Immature natural killer cell (primary cell): ENCODE data around the gene CIPC. TPM values are rescaled to one million over a fixed set of nuclear protein-coding genes. Genes with fewer than 3 reads are reported as not detected.

ENCODE experiments used
- DNase-seq, 3 donors: peaks; one replicate each; pipeline ENCODE4 v3.0.0; 2022; ENCODE audit warnings: mixed read lengths in 1 of 3
- H3K27ac Mint-ChIP-seq, 6 donors: one replicate each; pipeline ENCODE4 v1.8.0; 2020; ENCODE audit warnings: mixed read lengths in 6 of 6, mild to moderate bottlenecking in 5 of 6, inconsistent platforms in 4 of 6, moderate library complexity in 3 of 6
- H3K27me3 Mint-ChIP-seq, 3 donors: one replicate each; pipeline ENCODE4 v1.8.0; 2020 to 2021; ENCODE audit warnings: low read depth in 3 of 3, mild to moderate bottlenecking in 3 of 3, mixed read lengths in 3 of 3, moderate library complexity in 3 of 3, inconsistent platforms in 1 of 3
- H3K36me3 Mint-ChIP-seq, 3 donors: one replicate each; pipeline ENCODE4 v1.8.0; 2020; ENCODE audit warnings: mixed read lengths in 3 of 3, inconsistent platforms in 2 of 3, mild to moderate bottlenecking in 2 of 3
- H3K4me1 Mint-ChIP-seq, 2 donors: one replicate each; pipeline ENCODE4 v1.8.0; 2020; ENCODE audit warnings: inconsistent platforms in 2 of 2, mild to moderate bottlenecking in 2 of 2, mixed read lengths in 2 of 2, moderate library complexity in 1 of 2
- H3K4me3 Mint-ChIP-seq, 5 donors: one replicate each; pipeline ENCODE4 v1.8.0; 2020; ENCODE audit warnings: mild to moderate bottlenecking in 5 of 5, mixed read lengths in 5 of 5, inconsistent platforms in 3 of 5, moderate library complexity in 3 of 5
- H3K9me3 Mint-ChIP-seq, 6 donors: one replicate each; pipeline ENCODE4 v1.8.0; 2020; ENCODE audit warnings: mild to moderate bottlenecking in 6 of 6, mixed read lengths in 6 of 6, inconsistent platforms in 4 of 6, moderate library complexity in 3 of 6
- polyA plus RNA-seq, 3 donors: library from polyadenylated mRNA; unstranded; fragments of 300-500 nt; fragmentation: Illumina TruSeq; gene quantifications; one replicate each; pipeline ENCODE4 v1.2.3, GENCODE V29; 2021

The CIPC gene
- polyA plus RNA-seq, 3 donors from 2014 or later: 2.0 to 6.7 (median 3.2) TPM

DNA sequence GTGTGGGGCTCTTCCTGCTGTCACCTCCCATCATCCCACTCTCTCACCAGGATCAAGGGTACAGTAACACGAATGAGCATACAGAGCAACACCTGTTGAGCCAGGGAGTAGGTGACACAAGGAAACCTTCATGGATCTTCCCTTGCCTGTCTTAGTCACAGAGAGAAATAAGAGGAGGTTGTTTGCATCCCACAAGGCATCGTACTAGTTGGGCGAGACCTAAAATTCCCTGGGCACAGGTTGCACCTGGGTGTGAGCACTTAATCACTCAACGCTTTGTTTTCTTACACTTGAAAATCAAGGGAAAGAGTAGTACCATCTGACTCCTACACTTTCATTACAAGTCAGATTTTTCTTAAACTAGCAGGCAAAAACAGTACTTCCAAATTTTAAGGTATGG lies 16.6 kb downstream of the CIPC start:
- H3K9me3 Mint-ChIP-seq: no peaks in the 10 kb centered on the region
- no peak overlapping the region for H3K27ac Mint-ChIP-seq
- no peak for DNase-seq
- H3K27me3 Mint-ChIP-seq: no peaks in the 10 kb centered on the region
- peaks cover 14 to 36% (median 23%) of the 10 kb centered on the region in 3 donors for H3K36me3 Mint-ChIP-seq
- no peaks in the 10 kb centered on the region for H3K4me1 Mint-ChIP-seq
- no peak overlapping the region for H3K4me3 Mint-ChIP-seq

- Mint-ChIP-seq H3K36me3 (peaks cover 14 to 29% (median 19%) of the 10 kb centered on the region in 3 donors), H3K27ac (peak overlapping the region in 1 of 6 donors; percentile 21), H3K4me1 (peaks cover 10 to 13% of the 10 kb centered on the region in 2 donors), H3K27me3 (no peaks in the 10 kb centered on the region), H3K4me3 (no peak overlapping the region), H3K9me3 (no peaks in the 10 kb centered on the region)
- DNase-seq: no peak
Measured at GRCh38 chr14:77116172-77116817, 18.2 kb downstream of the CIPC start.

- DNase-seq: no peak
- no peaks in the 10 kb centered on the region for H3K9me3 Mint-ChIP-seq
- peaks cover 0 to 2% (median 1%) of the 10 kb centered on the region in 3 donors for H3K27me3 Mint-ChIP-seq
- H3K27ac Mint-ChIP-seq: peak overlapping the region in 2 of 6 donors; percentile 60 to 61
- H3K36me3 Mint-ChIP-seq: peaks cover 9 to 11% (median 9%) of the 10 kb centered on the region in 3 donors
- H3K4me1 Mint-ChIP-seq: peaks cover 21 to 37% of the 10 kb centered on the region in 2 donors
- H3K4me3 Mint-ChIP-seq: no peak overlapping the region
Measured at GRCh38 chr14:77119851-77120250, 21.8 kb downstream of the CIPC start.

DNA sequence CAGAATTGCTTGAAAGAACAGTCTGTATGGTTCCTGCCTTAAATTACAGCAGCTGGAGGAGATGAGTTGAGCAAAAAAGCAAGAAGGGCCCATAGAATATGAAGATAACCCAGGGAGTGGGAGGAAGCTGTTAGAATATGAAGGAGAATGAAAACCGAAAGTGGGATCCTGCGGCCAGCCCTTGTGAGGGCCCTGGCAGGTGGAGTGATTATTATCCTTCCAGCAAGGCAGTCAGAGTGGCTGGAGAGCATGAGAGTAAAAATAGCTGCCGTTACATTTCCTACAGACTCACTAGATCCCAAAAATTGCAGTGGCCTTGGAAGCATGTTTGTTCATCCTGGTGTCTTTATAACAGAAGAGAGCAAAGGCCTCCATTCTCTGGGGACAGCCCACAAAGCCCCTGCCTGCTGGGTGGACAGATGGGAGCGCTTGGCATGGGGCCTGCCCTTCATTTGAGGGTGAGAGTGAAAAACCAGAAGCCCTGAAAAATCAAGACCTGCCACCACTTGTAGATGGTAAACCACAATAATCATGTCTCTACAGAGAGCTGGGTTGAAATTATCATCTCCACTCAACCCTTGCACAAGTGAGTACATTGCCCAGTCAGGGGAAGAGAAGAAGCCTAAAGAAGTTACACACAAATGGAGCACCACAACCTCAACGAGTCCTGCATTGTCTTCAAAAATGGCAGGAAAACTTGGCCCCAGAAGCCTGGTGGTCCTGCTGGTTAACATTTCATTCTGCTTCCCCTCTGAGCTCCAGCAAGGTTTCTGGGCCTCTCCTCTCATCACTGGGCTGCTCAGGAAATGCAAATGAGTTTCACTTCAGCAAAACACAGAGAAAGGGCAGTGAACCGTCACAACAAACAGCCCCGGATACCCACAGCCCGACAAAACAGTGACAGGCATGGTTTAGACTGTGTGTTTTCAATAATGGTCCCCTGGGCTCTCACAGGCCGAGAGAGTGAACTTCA lies 23.0 kb downstream of the CIPC start:
- Mint-ChIP-seq H3K27me3 (peaks cover 0 to 3% (median 1%) of the 10 kb centered on the region in 3 donors), H3K27ac (peak overlapping the region; percentile 74 to 96 (median 94)), H3K4me3 (peak overlapping the region; percentile 22 to 68 (median 62)), H3K4me1 (peaks cover 26 to 42% of the 10 kb centered on the region in 2 donors), H3K36me3 (peaks cover 3 to 4% (median 3%) of the 10 kb centered on the region in 3 donors), H3K9me3 (no peaks in the 10 kb centered on the region)
- peak; percentile 36 to 48 (median 45) for DNase-seq

DNA sequence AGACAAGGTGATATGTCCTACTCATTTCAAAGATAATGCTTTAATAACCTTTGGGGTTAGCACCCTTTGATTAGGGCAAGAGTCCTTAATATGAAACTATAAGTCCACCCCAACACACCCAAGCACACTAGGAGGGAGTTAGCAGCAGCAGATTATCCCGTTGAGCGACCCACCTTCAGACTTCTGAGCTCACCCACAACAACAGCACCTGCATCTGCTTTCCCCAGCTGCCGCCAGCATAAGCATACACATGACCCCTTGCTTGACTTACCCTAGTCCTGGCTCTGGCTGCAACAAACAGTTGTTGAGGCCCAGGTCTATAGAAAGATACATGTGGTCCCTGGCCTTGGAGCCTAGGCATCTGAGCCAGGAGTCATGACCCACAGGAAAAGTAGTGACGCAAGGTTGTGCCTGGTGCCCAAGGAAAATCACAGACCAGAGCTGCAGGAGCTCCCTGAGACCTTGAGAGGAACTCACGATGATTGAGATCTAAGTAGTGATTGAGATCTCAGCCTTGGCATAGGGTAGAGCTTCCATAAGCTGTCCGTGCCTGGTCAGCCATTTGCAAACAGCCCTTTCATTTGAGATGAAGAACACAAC lies 24.6 kb downstream of the CIPC start:
- peak overlapping the region; percentile 57 to 94 (median 78) for H3K27ac Mint-ChIP-seq
- peaks cover 0 to 4% (median 0%) of the 10 kb centered on the region in 3 donors for H3K36me3 Mint-ChIP-seq
- no peak for DNase-seq
- peak overlapping the region in 1 of 5 donors; percentile 19 for H3K4me3 Mint-ChIP-seq
- peaks cover 0 to 5% (median 1%) of the 10 kb centered on the region in 3 donors for H3K27me3 Mint-ChIP-seq
- H3K9me3 Mint-ChIP-seq: no peaks in the 10 kb centered on the region
- peaks cover 26 to 42% of the 10 kb centered on the region in 2 donors for H3K4me1 Mint-ChIP-seq

DNA sequence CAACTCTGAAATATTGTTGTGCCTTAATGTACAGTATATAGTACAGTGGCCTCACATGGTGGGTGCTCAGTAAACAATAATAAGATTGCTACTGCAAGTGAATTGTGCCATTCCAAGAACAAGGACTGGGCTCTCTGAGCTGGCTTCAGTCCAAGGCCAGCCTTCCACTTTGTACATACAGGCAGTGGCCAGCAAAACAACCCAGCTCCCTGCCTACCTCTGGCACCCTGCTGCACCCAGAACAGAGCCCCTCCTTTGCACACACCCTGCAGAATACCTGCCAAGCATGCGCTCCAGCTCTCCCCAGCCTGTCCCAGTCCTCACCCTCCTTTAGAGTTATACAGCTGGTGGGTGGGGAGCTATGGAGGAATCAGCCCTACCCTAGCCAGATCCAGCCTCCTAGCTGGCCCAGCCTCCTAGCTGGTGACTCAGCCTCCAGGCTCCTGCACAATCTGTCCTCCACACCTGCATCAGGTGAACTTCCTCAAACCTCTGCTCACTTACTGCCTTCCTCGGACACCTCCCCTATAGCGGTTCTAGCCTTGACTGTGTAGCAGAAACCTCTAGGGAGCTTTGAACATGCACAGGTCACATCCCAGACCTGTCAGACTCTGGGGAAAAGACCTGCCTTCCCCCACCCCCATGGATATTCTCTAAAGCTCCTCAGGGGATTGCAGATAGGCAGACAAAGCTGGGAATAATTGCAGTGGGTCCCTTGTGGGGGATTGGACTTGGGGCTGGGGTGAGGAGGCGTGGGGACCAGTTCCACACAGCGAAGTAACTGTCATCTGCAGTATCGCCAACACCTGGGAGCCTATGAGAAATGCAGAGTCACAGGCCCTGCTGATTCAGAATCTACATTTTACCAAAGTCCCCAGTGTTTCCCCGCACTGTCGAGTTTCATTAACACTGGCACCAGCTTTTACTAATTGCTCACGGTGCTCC lies 25.6 kb downstream of the CIPC start:
- H3K36me3 Mint-ChIP-seq: peaks cover 0 to 4% (median 0%) of the 10 kb centered on the region in 3 donors
- no peak for DNase-seq
- H3K4me3 Mint-ChIP-seq: peak overlapping the region in 4 of 5 donors; percentile 62 to 85 (median 76)
- peak overlapping the region in 2 of 6 donors; percentile 23 to 36 for H3K27ac Mint-ChIP-seq
- H3K9me3 Mint-ChIP-seq: no peaks in the 10 kb centered on the region
- H3K4me1 Mint-ChIP-seq: peaks cover 26 to 42% of the 10 kb centered on the region in 2 donors
- H3K27me3 Mint-ChIP-seq: peaks cover 0 to 6% (median 4%) of the 10 kb centered on the region in 3 donors

GRCh38 chr14:77124345-77125280 lies 26.6 kb downstream of the CIPC start:
- Mint-ChIP-seq H3K27ac (peak overlapping the region in 1 of 6 donors; percentile 12), H3K27me3 (peaks cover 4 to 6% (median 5%) of the 10 kb centered on the region in 3 donors), H3K4me1 (peaks cover 26 to 42% of the 10 kb centered on the region in 2 donors), H3K36me3 (peaks cover 0 to 4% (median 0%) of the 10 kb centered on the region in 3 donors), H3K4me3 (peak overlapping the region; percentile 62 to 85 (median 72)), H3K9me3 (no peaks in the 10 kb centered on the region)
- peak; percentile 61 to 64 (median 63) for DNase-seq

GRCh38 chr14:77125281-77125801 lies 27.3 kb downstream of the CIPC start:
- Mint-ChIP-seq H3K4me3 (peak overlapping the region; percentile 47 to 76 (median 68)), H3K27ac (no peak overlapping the region), H3K9me3 (no peaks in the 10 kb centered on the region), H3K4me1 (peaks cover 26 to 39% of the 10 kb centered on the region in 2 donors), H3K36me3 (peaks cover 0 to 4% (median 0%) of the 10 kb centered on the region in 3 donors), H3K27me3 (peaks cover 6 to 7% (median 6%) of the 10 kb centered on the region in 3 donors)
- no peak for DNase-seq

- Mint-ChIP-seq H3K27me3 (peaks cover 6 to 7% (median 6%) of the 10 kb centered on the region in 3 donors), H3K9me3 (no peaks in the 10 kb centered on the region), H3K27ac (no peak overlapping the region), H3K36me3 (peaks cover 0 to under 1% (median 0%) of the 10 kb centered on the region in 3 donors), H3K4me3 (peak overlapping the region; percentile 42 to 76 (median 68)), H3K4me1 (peaks cover 21 to 33% of the 10 kb centered on the region in 2 donors)
- DNase-seq: no peak
Measured at GRCh38 chr14:77125823-77126325, 27.8 kb downstream of the CIPC start.

DNA sequence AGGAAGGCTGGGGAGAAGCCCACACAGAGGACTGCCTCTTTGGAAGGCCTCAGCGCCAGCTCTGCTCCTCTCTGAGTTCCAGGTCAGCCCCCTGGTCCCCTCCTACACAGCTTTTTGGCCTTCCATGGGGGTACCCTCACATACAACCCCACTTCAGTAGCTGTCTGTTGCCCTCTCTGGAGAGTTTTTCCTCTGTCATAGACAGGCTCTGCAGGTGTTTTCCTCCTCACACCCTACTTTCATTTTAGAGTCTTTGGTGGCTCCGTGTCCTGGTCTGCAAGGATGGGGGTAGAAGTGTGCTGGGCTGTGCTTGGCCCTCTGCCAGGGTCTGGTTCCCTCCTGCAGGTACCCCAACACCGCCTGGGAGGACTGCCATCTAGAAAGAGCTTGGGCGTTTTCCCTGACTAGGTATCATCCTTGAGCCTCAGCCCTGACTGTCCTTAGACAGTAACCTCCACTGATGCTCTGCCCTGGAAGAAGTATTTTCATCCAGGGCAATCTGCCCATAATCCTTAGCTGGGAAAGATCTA lies 28.5 kb downstream of the CIPC start:
- DNase-seq: no peak
- no peaks in the 10 kb centered on the region for H3K9me3 Mint-ChIP-seq
- peak overlapping the region in 1 of 5 donors; percentile 52 for H3K4me3 Mint-ChIP-seq
- H3K27me3 Mint-ChIP-seq: peaks cover 6 to 7% (median 6%) of the 10 kb centered on the region in 3 donors
- peak overlapping the region in 1 of 6 donors; percentile 61 for H3K27ac Mint-ChIP-seq
- no peaks in the 10 kb centered on the region for H3K36me3 Mint-ChIP-seq
- H3K4me1 Mint-ChIP-seq: peaks cover 14 to 27% of the 10 kb centered on the region in 2 donors

DNA sequence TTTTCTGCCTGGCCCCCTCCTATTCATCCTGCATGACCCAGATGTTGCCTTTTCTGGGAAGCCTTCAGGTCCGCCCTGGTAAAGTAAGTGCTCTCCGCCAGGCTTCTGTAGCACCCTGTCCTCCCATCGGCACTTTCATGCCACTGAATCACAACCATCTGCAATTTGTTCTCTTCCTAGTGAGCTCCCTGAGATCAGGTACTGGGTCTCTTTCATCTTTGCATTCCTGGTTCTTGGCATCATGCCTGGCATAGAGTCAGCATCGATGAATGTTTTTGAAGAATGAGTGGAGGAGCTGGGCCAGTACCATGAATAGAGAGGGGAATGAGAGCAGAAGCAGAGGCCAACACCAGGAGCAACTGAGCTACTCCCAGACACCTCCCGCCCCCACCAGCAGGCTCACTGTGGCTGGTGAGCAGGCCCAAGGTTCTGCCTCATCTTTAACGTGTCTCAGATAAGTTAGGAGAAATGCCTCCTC lies 30.4 kb downstream of the CIPC start:
- Mint-ChIP-seq H3K4me3 (no peak overlapping the region), H3K9me3 (no peaks in the 10 kb centered on the region), H3K36me3 (no peaks in the 10 kb centered on the region), H3K27me3 (peaks cover 10 to 15% (median 10%) of the 10 kb centered on the region in 3 donors), H3K4me1 (peaks cover 6 to 14% of the 10 kb centered on the region in 2 donors), H3K27ac (no peak overlapping the region)
- DNase-seq: no peak
